CD4-positive, alpha-beta T cell (primary cell): Measurements from ENCODE around the gene UNC5B. TPM values are rescaled to one million over a fixed set of nuclear protein-coding genes. Genes with fewer than 3 reads are reported as not detected.
A peak's percentile ranks its signal among the peaks of the same experiment; 100 is the strongest.

Source experiments
- ATAC-seq: fragments of 200-7000 bp; cut with Tn5 transposase; one replicate; pipeline ENCODE4 v1.10.0; 2022; ENCODE audit warnings: mild to moderate bottlenecking; ENCODE audit not compliant: poor library complexity
- CTCF ChIA-PET: fragments of 350-600 bp; sonication (Branson Sonifier 250); formaldehyde crosslinking; loops from one replicate; lab custom pipeline; 2021; ENCODE audit warnings: antibody characterized with exemption, inconsistent platforms; lab: Charles Lee
- POLR2A ChIA-PET: fragments of 350-600 bp; sonication (Branson Sonifier 250); formaldehyde crosslinking; loops from one replicate; lab custom pipeline; 2021; ENCODE audit warnings: antibody characterized with exemption, inconsistent platforms; lab: Charles Lee
- DNase-seq, 14 experiments: peaks; one replicate each; pipeline ENCODE4 v3.0.0-alpha.2; 2013 to 2020; ENCODE audit warnings: mixed read lengths in 2 of 14
- H3K27ac ChIP-seq, 2 donors: one replicate each; pipeline versions ENCODE4 v1.5.1 to v1.7.0; 2013; ENCODE audit warnings: low read length in 2 of 2, low read depth in 1 of 2, mild to moderate bottlenecking in 1 of 2
- H3K27me3 ChIP-seq, 2 experiments: 1 replicate in 1 of 2; 2 replicates in 1 of 2; pipeline versions ENCODE4 v1.6.1 to v1.7.0; 2013; ENCODE audit warnings: low read length in 2 of 2, control low read depth in 1 of 2, mild to moderate bottlenecking in 1 of 2, moderate library complexity in 1 of 2; ENCODE audit not compliant: insufficient read depth in 2 of 2, control insufficient read depth in 1 of 2
- H3K36me3 ChIP-seq: one replicate; pipeline ENCODE4 v1.6.1; 2013; ENCODE audit warnings: low read length, control low read depth; ENCODE audit not compliant: insufficient read depth
- H3K4me1 ChIP-seq: one replicate; pipeline ENCODE4 v1.6.1; 2013; ENCODE audit warnings: low read length, control low read depth; ENCODE audit not compliant: insufficient read depth
- H3K4me3 ChIP-seq: one replicate; pipeline ENCODE4 v1.5.1; 2013; ENCODE audit warnings: mild to moderate bottlenecking, low read length, moderate library complexity
- H3K9me3 ChIP-seq, 2 experiments: 1 replicate in 1 of 2; 2 replicates in 1 of 2; pipeline versions ENCODE4 v1.6.1 to v1.7.0; 2013; ENCODE audit warnings: low read length in 2 of 2, mild to moderate bottlenecking in 2 of 2, control low read depth in 1 of 2, moderate library complexity in 1 of 2; ENCODE audit not compliant: control insufficient read depth in 1 of 2, insufficient read depth in 1 of 2
- H3K27ac Mint-ChIP-seq: one replicate; pipeline ENCODE4 v1.8.0; 2020; ENCODE audit warnings: mixed read lengths
- H3K27me3 Mint-ChIP-seq: one replicate; pipeline ENCODE4 v1.8.0; 2021; ENCODE audit warnings: mixed read lengths
- H3K36me3 Mint-ChIP-seq: one replicate; pipeline ENCODE4 v1.8.0; 2021; ENCODE audit warnings: low read depth, mixed read lengths
- H3K4me1 Mint-ChIP-seq: one replicate; pipeline ENCODE4 v1.8.0; 2021; ENCODE audit warnings: low read depth, mixed read lengths
- H3K4me3 Mint-ChIP-seq: one replicate; pipeline ENCODE4 v1.8.0; 2020; ENCODE audit warnings: mild to moderate bottlenecking, mixed read lengths
- H3K9me3 Mint-ChIP-seq: one replicate; pipeline ENCODE4 v1.8.0; 2020; ENCODE audit warnings: mixed read lengths
- intact Hi-C, 2 experiments: fragments of 100-400 bp; cut with DNase I in 1 of 2; cut with micrococcal nuclease in 1 of 2; formaldehyde crosslinking; loops; one replicate each; pipeline versions ENCODE4 v1.15.1 to v1.9.0; 2023 to 2025; cut with DNase I, micrococcal nuclease
- total RNA-seq, 174 experiments: library from RNA in 2 of 174; stranded (reverse) in 2 of 174; gene quantifications; one replicate each; pipeline ENCODE4 v1.2.3 and lab custom pipeline; 2021 to 2026
- TF ChIP-seq, protein P1 (sequence below): fragments of 200-600 bp; IDR thresholded peaks from one replicate; pipeline ENCODE4 v1.8.0; 2022; ENCODE audit warnings: antibody characterized with exemption, mild to moderate bottlenecking

The UNC5B gene
- total RNA-seq, 2 experiments from 2014 or later, result 0.03 TPM; not detected in 1

DNA sequence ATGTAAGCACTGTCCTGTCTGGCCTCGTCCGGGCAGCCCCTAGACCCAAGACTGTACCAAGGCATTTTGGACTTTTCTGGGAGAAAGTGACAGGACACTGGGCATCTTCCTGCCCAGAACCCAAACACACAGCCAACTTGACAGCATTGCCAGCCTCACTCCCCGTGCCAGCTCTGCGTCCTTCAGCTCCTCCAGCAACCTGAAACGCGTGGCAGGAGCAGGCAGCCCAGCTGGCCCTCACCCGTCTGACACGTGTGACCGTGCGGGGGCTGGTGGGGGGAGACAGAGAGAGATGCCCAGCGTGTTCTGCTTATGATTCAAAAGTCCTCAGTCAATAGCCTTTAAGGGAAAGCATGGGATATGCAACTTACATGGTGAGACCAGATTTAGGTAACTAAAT lies 56.4 kb downstream of the UNC5B start:
- H3K4me1 ChIP-seq, result no peaks in the 10 kb centered on the region
- H3K27ac Mint-ChIP-seq, result no peak overlapping the region
- no peaks in the 10 kb centered on the region for H3K27me3 ChIP-seq
- H3K36me3 Mint-ChIP-seq, result no peaks in the 10 kb centered on the region
- no peaks in the 10 kb centered on the region for H3K9me3 ChIP-seq
- TF ChIP-seq, protein P1, sequence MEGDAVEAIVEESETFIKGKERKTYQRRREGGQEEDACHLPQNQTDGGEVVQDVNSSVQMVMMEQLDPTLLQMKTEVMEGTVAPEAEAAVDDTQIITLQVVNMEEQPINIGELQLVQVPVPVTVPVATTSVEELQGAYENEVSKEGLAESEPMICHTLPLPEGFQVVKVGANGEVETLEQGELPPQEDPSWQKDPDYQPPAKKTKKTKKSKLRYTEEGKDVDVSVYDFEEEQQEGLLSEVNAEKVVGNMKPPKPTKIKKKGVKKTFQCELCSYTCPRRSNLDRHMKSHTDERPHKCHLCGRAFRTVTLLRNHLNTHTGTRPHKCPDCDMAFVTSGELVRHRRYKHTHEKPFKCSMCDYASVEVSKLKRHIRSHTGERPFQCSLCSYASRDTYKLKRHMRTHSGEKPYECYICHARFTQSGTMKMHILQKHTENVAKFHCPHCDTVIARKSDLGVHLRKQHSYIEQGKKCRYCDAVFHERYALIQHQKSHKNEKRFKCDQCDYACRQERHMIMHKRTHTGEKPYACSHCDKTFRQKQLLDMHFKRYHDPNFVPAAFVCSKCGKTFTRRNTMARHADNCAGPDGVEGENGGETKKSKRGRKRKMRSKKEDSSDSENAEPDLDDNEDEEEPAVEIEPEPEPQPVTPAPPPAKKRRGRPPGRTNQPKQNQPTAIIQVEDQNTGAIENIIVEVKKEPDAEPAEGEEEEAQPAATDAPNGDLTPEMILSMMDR, result no peak
- ATAC-seq (no peak), DNase-seq (no peak)
- CTCF ChIA-PET, result no interaction called here
- H3K27me3 Mint-ChIP-seq, result no peaks in the 10 kb centered on the region
- intact Hi-C loops, result no loop called here
- H3K27ac ChIP-seq, result no peak overlapping the region
- no peaks in the 10 kb centered on the region for H3K4me1 Mint-ChIP-seq
- H3K9me3 Mint-ChIP-seq, result no peaks in the 10 kb centered on the region
- POLR2A ChIA-PET, result no interaction called here
- H3K4me3 Mint-ChIP-seq, result no peak overlapping the region
- no peaks in the 10 kb centered on the region for H3K36me3 ChIP-seq
- no peak overlapping the region for H3K4me3 ChIP-seq

DNA sequence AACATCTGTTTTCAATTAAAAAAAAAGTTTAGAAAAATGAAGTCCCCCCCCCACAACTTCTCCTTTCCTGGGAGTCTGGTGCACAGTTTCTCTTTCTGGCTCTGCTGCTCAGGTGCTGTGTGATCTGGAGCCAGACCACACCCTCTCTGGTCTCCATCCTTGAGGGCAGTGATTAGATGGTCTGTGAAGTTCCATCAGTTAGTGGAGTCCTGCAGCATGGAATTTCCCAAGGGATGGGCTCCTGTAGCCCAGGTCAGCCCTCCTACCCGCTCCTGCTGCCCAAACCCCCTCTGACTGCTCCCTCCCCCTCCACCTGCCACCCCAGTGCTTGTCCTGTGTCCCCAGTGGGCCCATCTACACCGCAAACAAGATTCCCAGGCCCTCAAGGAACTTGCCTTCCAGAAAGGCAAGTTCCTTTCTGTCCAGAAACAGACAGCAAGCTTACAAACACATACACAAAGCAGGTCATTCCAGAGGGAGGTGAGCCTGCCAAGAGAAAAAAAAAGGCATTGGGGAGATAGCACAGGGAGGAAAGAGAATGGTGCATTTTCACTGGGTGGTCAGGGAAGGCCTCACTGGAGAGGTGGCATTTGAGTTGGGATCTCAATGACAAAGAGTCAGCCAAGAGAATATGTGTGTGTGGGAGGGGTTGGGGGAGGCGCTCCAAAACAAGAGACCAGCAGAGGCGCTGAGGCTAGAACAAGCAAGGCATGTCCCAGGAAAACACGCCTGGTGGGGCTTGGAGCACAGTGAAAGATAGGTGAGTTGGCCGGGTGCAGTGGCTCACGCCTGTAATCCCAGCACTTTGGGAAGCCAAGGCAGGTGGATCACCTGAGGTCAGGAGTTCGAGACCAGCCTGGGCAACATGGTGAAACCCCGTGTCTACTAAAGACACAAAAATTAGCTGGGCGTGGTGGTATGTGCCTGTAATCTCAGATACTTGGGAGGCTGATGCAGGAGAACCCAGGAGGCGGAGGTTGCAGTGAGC lies 57.2 kb downstream of the UNC5B start:
- Mint-ChIP-seq H3K27me3 (no peaks in the 10 kb centered on the region), H3K27ac (no peak overlapping the region), H3K9me3 (no peaks in the 10 kb centered on the region), H3K36me3 (no peaks in the 10 kb centered on the region), H3K4me1 (no peaks in the 10 kb centered on the region), H3K4me3 (no peak overlapping the region)
- H3K9me3 ChIP-seq, result no peaks in the 10 kb centered on the region
- H3K27ac ChIP-seq, result no peak overlapping the region
- ATAC-seq, result no peak
- POLR2A ChIA-PET, result no interaction called here
- no peaks in the 10 kb centered on the region for H3K27me3 ChIP-seq
- no peak overlapping the region for H3K4me3 ChIP-seq
- H3K36me3 ChIP-seq, result no peaks in the 10 kb centered on the region
- TF ChIP-seq, protein P1, result no peak
- no peak for DNase-seq
- H3K4me1 ChIP-seq, result no peaks in the 10 kb centered on the region
- CTCF ChIA-PET, result no interaction called here
- intact Hi-C loops, result no loop called here

DNA sequence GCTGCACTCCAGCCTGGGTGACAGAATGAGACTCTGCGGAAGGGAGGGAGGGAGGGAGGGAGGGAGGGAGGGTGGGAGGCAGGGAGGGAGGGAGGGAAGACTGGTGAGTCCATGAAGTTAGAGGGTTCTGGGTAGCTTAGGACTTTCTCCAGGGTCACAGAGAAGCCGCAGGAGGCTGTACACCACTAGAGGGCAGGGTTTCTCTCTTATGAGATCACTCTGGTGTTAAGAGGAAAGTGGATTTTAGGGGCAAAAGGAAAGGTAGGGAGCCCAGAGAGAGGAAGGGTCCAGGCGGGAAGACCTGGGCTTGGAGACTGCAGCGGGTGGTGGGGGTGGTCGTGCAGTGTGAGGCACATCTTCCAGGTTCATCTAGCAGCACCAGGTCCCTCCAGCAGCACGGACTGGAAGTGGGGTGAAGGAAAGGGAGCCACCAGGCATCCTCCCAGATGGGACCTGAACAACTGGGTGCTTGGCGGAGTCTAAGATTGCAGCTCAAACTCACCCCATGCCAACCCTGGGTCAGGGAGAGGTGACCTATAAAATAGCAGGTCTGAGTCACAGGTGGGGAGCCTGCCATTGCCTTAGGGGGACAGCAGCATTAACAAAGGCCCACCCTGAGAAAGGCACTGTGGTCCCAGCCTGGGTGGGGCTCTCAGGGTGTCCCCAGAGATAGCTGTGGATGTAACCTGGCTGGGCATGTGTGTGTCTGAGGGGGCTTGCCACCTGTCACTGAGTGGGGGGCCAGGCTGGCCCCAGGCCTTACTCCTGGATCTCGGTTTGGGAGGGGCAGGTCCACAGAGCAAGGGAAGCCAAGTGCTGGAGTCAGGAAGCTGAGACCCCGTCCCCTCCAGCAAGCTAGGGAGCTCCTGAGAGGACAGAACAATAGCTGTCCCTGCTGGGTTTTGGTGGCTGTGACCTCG lies 58.2 kb downstream of the UNC5B start:
- Histone ChIP-seq H3K36me3 (no peaks in the 10 kb centered on the region), H3K4me1 (no peaks in the 10 kb centered on the region), H3K27ac (no peak overlapping the region), H3K4me3 (no peak overlapping the region), H3K27me3 (no peaks in the 10 kb centered on the region), H3K9me3 (no peaks in the 10 kb centered on the region)
- CTCF ChIA-PET, result no interaction called here
- TF ChIP-seq, protein P1, result peak; percentile 24
- POLR2A ChIA-PET, result no interaction called here
- Mint-ChIP-seq H3K4me3 (no peak overlapping the region), H3K27me3 (no peaks in the 10 kb centered on the region), H3K9me3 (no peaks in the 10 kb centered on the region), H3K36me3 (no peaks in the 10 kb centered on the region), H3K27ac (no peak overlapping the region), H3K4me1 (no peaks in the 10 kb centered on the region)
- intact Hi-C loops, result no loop called here
- peak in 6 of 14 experiments; percentile 4 to 42 (median 16) for DNase-seq
- ATAC-seq, result no peak
